Neural progenitor cell (in vitro differentiated cells): ENCODE measurements around the gene EPHB3. TPM values are rescaled to one million over a fixed set of nuclear protein-coding genes. Genes with fewer than 3 reads are reported as not detected.

ENCODE experiments used
- DNase-seq: peaks from one replicate; pipeline ENCODE4 v3.0.0-alpha.2; 2016; ENCODE audit warnings: low spot score
- H2AFZ ChIP-seq: fragments of 200-600 bp; sonication (generic); replicated peaks from 2 replicates; pipeline ENCODE4 v1.6.1; 2016; ENCODE audit warnings: antibody characterized with exemption
- H3F3A ChIP-seq: fragments of 200-600 bp; sonication (generic); 2 replicates; pipeline ENCODE4 v1.6.1; 2016; ENCODE audit warnings: antibody characterized with exemption, low read depth
- H3K27ac ChIP-seq: fragments of 200-600 bp; sonication (generic); 2 replicates; pipeline ENCODE4 v1.5.1; 2016; ENCODE audit warnings: mild to moderate bottlenecking
- H3K27me3 ChIP-seq: fragments of 200-600 bp; sonication (generic); 2 replicates; pipeline ENCODE4 v1.6.1; 2016; ENCODE audit warnings: mild to moderate bottlenecking, moderate library complexity
- H3K36me3 ChIP-seq: fragments of 200-600 bp; sonication (generic); 2 replicates; pipeline ENCODE4 v1.5.1; 2016
- H3K4me1 ChIP-seq: fragments of 200-600 bp; sonication (generic); 2 replicates; pipeline ENCODE4 v1.6.1; 2016; ENCODE audit warnings: mixed run types
- H3K4me2 ChIP-seq: fragments of 200-600 bp; sonication (generic); 2 replicates; pipeline ENCODE4 v1.6.1; 2016
- H3K4me3 ChIP-seq: fragments of 200-600 bp; sonication (generic); 2 replicates; pipeline ENCODE4 v1.5.1; 2016
- H3K79me2 ChIP-seq: fragments of 200-600 bp; sonication (generic); 2 replicates; pipeline ENCODE4 v1.6.1; 2016; ENCODE audit warnings: low read depth
- H3K9ac ChIP-seq: fragments of 200-600 bp; sonication (generic); 2 replicates; pipeline ENCODE4 v1.6.1; 2016
- H3K9me3 ChIP-seq: fragments of 200-600 bp; sonication (generic); 2 replicates; pipeline ENCODE4 v1.5.1; 2016; ENCODE audit warnings: low read depth
- H4K20me1 ChIP-seq: fragments of 200-600 bp; sonication (generic); 2 replicates; pipeline ENCODE4 v1.6.1; 2016; ENCODE audit warnings: low read depth
- H3K27ac Mint-ChIP-seq: 3 replicates; pipeline ENCODE4 v1.8.0; 2021; ENCODE audit warnings: mixed read lengths
- H3K27me3 Mint-ChIP-seq: 2 replicates; pipeline ENCODE4 v1.8.0; 2022; ENCODE audit warnings: low read depth, mild to moderate bottlenecking, inconsistent platforms, moderate library complexity, mixed read lengths; ENCODE audit not compliant: insufficient read depth
- H3K36me3 Mint-ChIP-seq: 3 replicates; pipeline ENCODE4 v1.8.0; 2021; ENCODE audit warnings: mixed read lengths
- H3K4me1 Mint-ChIP-seq: 3 replicates; pipeline ENCODE4 v1.8.0; 2021; ENCODE audit warnings: mixed read lengths
- H3K4me3 Mint-ChIP-seq: 3 replicates; pipeline ENCODE4 v1.8.0; 2021; ENCODE audit warnings: mild to moderate bottlenecking, moderate library complexity, mixed read lengths
- H3K9me3 Mint-ChIP-seq: 3 replicates; pipeline ENCODE4 v1.8.0; 2020; ENCODE audit warnings: mixed read lengths
- CTCF ChIP-seq: fragments of 200-600 bp; sonication (generic); IDR thresholded peaks from 2 replicates; pipeline ENCODE4 v1.5.1; 2017; ENCODE audit warnings: antibody characterized with exemption, mild to moderate bottlenecking
- EZH2 ChIP-seq: fragments of 200-600 bp; sonication (generic); IDR thresholded peaks from 2 replicates; pipeline ENCODE4 v1.6.1; 2017; ENCODE audit warnings: antibody characterized with exemption, mild to moderate bottlenecking, moderate library complexity
- EZH2phosphoT487 ChIP-seq: fragments of 200-600 bp; sonication (generic); IDR thresholded peaks from 2 replicates; pipeline ENCODE4 v1.6.1; 2017; ENCODE audit warnings: antibody characterized with exemption
- total RNA-seq: library from RNA; depleted of rRNA; stranded (reverse); fragments of >200 nt; gene quantifications from 2 replicates; pipeline ENCODE4 v1.2.3, GENCODE V29; 2015; ENCODE audit warnings: low replicate concordance

Gene EPHB3
- total RNA-seq, 1 donor from 2014 or later = 2.3 TPM

DNA sequence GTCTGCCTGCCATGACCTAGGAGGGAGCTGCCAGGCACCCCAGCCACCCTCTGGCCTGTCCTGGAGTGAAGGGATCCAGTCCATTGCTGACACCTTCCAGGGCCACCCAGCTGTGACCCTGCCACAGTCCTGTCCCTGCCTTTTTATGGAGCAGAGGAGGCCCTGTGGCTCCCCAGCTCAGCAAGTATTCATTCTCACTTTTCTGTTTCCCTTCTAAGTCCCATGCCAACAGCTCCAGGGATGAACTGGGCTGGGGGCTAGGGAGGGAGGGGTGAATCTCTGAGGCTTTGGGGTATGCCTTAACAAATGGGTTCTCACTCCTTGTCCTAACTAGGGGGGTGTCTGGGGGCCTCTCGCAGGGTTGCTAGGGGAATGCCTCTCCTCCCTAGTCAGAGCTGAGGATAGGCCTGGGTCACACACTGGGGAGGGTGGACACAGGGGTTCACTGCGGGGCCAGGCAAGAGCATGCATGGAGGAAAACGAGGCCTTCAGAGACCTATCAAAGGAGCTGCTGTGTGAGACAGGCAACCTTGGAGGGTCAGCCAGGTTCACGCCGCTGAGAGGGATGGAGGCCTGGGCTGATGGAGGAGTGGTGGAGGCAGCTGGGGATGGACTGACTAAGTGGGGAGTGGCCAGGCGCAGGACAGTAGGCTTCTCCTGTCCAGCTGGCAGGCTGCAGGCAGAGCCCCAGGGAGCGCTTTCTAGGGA is 31.8 kb downstream of the EPHB3 start:
- Histone ChIP-seq H3K36me3 (no peaks in the 10 kb centered on the region), H3K79me2 (no peaks in the 10 kb centered on the region), H3K4me1 (peaks cover 34% of the 10 kb centered on the region), H3F3A (peaks cover 14% of the 10 kb centered on the region), H3K4me3 (no peak overlapping the region), H3K4me2 (peak overlapping the region; percentile 44), H3K27me3 (peaks cover 35% of the 10 kb centered on the region), H2AFZ (no peak overlapping the region), H3K9ac (no peak overlapping the region), H4K20me1 (no peaks in the 10 kb centered on the region), H3K27ac (no peak overlapping the region), H3K9me3 (no peaks in the 10 kb centered on the region)
- H3K36me3 Mint-ChIP-seq = no peaks in the 10 kb centered on the region
- H3K27ac Mint-ChIP-seq = peak overlapping the region; percentile 80
- no peaks in the 10 kb centered on the region for H3K9me3 Mint-ChIP-seq
- DNase-seq = no peak
- peaks cover 31% of the 10 kb centered on the region for H3K4me1 Mint-ChIP-seq
- H3K27me3 Mint-ChIP-seq = peaks cover 16% of the 10 kb centered on the region
- H3K4me3 Mint-ChIP-seq = no peak overlapping the region
- TF ChIP-seq CTCF = no peak
- TF ChIP-seq EZH2 = no peak
- TF ChIP-seq EZH2phosphoT487 = no peak

DNA sequence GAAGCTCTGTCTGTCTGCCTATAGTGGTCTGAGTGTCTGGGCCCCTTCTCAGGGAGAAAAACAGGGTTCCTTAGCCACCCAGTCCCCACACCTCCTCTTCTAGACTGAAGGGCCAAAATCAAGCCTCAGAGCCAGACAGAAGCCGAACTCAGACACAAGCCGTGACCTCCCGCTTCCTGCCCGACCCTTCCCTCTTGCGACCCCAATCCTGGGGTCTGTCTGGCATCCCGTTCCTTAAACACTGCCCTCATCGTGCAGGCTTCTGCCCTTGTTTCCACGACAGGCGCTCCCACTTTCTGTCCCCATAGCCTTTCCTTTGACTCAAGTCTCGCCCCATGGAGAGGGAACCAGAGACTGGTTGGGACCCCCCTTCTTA is 32.3 kb downstream of the EPHB3 start:
- H3K27ac ChIP-seq = no peak overlapping the region

DNA sequence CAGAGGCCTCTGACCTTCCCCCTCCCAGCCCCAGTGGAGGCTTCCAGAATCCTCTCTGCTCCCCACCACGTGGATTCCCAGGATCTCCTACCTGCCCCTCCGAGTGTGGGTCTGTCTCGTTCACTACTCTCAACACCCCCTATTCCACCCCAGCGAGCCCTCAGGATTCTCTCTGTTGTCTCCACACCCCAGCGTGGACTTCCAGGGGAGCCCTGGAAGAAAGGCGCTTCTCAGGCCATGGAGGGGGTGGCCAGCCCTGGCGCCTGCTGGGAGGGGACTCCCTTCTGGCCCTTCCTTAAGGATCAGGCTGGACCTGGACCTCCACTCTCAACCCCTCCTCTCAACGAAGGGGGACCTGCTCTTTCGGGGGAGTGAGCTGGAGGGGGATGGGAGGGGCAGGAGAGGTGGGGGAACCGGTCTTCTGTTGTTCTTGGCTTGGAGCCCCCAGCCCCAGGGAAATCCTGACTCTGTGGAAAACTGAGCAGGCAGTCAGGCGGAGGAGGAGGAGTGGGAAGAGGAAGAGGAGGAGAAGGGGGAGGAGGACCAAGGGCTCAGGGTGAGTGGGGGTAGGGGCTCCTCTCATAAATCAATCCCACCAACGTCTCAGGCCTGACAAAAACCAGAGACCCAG is 32.9 kb downstream of the EPHB3 start:
- H3K36me3 ChIP-seq = no peaks in the 10 kb centered on the region
- no peaks in the 10 kb centered on the region for H3K9me3 Mint-ChIP-seq
- H3K4me1 ChIP-seq = peaks cover 34% of the 10 kb centered on the region
- no peaks in the 10 kb centered on the region for H3K79me2 ChIP-seq
- no peak overlapping the region for H3K27ac ChIP-seq
- peak overlapping the region; percentile 22 for H3K4me3 Mint-ChIP-seq
- peaks cover 34% of the 10 kb centered on the region for H3K4me1 Mint-ChIP-seq
- no peaks in the 10 kb centered on the region for H4K20me1 ChIP-seq
- H2AFZ ChIP-seq = no peak overlapping the region
- no peak overlapping the region for H3K9ac ChIP-seq
- H3K27me3 Mint-ChIP-seq = peaks cover 19% of the 10 kb centered on the region
- peaks cover 14% of the 10 kb centered on the region for H3F3A ChIP-seq
- H3K4me2 ChIP-seq = no peak overlapping the region
- TF ChIP-seq EZH2 (no peak), CTCF (no peak), EZH2phosphoT487 (no peak)
- H3K4me3 ChIP-seq = no peak overlapping the region
- H3K27ac Mint-ChIP-seq = peak overlapping the region; percentile 89
- no peaks in the 10 kb centered on the region for H3K36me3 Mint-ChIP-seq
- peaks cover 33% of the 10 kb centered on the region for H3K27me3 ChIP-seq
- no peaks in the 10 kb centered on the region for H3K9me3 ChIP-seq
- no peak for DNase-seq

More for the DNA sequence above, 32.3 kb downstream of the EPHB3 start:
- H3K4me1 Mint-ChIP-seq = peaks cover 31% of the 10 kb centered on the region
- H3K27ac Mint-ChIP-seq = peak overlapping the region; percentile 89
- no peaks in the 10 kb centered on the region for H3K9me3 Mint-ChIP-seq
- TF ChIP-seq CTCF (no peak), EZH2 (no peak), EZH2phosphoT487 (no peak)
- no peak overlapping the region for H2AFZ ChIP-seq
- H3F3A ChIP-seq = peaks cover 14% of the 10 kb centered on the region
- H3K4me1 ChIP-seq = peaks cover 34% of the 10 kb centered on the region
- DNase-seq = no peak
- H3K36me3 Mint-ChIP-seq = no peaks in the 10 kb centered on the region
- H3K79me2 ChIP-seq = no peaks in the 10 kb centered on the region
- peak overlapping the region; percentile 22 for H3K4me3 Mint-ChIP-seq
- H3K36me3 ChIP-seq = no peaks in the 10 kb centered on the region
- no peak overlapping the region for H3K4me2 ChIP-seq
- no peaks in the 10 kb centered on the region for H4K20me1 ChIP-seq
- H3K9ac ChIP-seq = no peak overlapping the region
- peaks cover 34% of the 10 kb centered on the region for H3K27me3 ChIP-seq
- H3K27me3 Mint-ChIP-seq = peaks cover 16% of the 10 kb centered on the region
- no peak overlapping the region for H3K4me3 ChIP-seq
- no peaks in the 10 kb centered on the region for H3K9me3 ChIP-seq
